ENCODE data around the gene GLRA3.
"Not testable (repeated sequence)": the region's sequence is repeated elsewhere in the genome, so short reads cannot be mapped to it uniquely, and the experiment has no call there.

The GLRA3 gene

DNA sequence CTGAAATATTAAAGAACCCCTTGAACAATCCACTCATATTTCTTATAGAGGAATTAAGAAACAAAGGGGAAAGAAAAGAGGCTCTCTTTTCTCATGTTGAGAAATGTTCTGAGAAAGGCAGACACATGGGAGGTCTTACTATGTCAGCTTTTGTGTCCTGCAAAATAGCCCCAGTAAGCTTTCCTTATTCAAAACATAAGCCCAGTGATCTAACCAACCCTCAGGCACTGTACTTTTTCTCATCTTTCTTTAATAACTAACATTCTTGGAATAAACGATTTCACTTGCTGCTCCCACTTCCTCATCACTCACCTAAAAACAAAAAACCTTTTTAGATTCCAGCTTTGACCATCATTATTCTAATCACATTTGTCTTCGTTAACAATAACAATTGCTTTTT, 115.9 kb downstream of the GLRA3 start:
- no peak for DNase-seq

DNA sequence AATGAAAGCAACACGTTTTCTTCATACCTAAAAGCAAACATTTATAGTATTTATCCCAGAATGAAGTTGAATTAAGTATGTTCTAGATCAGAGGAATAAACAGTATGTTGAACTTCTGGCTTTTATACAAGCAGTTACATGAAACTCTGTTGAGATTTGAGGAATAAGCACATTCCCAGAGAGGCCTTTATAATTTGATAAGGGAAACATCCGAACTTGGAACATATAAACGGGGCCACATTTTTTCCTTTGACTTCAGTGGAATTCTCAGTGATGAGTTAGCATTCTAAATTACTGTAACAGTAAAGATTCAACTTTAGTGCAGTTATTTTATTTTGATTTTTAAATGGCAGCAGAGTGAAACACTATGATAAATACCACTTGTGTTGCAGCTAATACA, 119.5 kb downstream of the GLRA3 start:
- no peak for DNase-seq

DNA sequence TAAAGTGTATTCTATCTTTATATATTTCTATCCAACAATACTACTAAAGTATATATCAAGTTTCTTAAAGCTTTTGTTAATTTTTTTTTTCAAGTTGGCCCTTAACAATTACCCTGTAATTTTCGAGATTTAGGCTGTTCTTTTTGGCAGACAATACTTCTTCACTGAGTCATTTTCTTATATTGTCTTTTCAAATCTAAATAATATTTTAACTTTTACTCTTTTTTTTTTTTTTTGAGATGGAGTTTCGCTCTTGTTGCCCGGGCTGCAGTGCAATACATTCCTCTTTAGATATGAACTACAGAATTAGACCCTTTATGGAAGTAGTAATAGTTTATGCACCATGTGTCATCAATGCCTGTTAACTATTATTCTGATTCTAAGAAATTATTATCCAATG, 120.7 kb downstream of the GLRA3 start:
- no peak for DNase-seq

- DNase-seq: no peak
These were observed 121.1 kb downstream of the GLRA3 start for GRCh38 chr4:174707902-174708301.

- no peak for DNase-seq
These were observed 121.9 kb downstream of the GLRA3 start for GRCh38 chr4:174707051-174707676.

DNA sequence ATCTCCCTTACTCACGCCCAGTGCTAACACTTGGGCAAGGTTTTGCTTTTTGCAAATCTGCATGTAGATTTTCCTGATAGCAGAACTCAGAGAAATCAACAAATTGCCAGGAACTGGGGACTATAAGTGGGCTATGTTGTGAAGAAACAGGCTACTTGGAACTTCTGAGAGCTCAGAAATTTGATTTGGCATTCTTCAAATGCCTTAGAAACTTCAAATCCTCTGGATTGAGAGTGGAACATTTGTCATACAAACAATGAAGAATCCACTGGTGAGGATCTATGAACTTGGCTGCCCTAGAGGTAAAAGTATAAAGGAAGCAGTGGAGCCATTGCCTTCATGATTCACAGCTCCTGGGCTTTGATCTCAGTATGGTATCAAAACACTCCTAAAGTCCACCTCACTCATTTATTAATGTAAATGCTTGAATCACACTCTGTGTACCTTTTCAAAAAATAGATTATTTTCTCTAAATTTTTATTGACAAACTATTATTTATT, 126.0 kb downstream of the GLRA3 start:
- no peak for DNase-seq

GRCh38 chr4:174699654-174700053, 129.4 kb downstream of the GLRA3 start:
- DNase-seq: no peak

DNA sequence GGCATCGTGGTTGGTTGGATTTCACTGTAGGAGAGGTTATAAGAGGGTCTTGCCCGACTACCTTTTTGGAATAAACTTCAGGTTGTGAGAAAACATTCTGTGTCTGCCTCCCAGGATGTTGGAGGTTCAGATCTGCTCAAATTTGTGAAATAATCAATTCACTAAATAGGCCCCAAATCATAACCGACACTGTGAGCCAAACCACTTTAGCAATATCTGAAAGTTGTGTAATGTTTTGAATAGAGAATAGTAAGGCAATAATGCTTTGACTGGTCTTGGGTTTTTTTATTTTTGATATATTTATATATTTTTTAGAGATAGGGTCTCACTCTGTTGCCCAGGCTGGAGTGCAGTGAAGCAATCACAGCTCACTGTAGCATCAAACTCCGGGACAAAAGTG, 131.2 kb downstream of the GLRA3 start:
- no peak for DNase-seq

GRCh38 chr4:174697202-174697601, 131.8 kb downstream of the GLRA3 start:
- DNase-seq: no peak

- DNase-seq: no peak
These were observed 132.4 kb downstream of the GLRA3 start for GRCh38 chr4:174696657-174697056.

GRCh38 chr4:174691876-174692275, 137.2 kb downstream of the GLRA3 start:
- DNase-seq: not testable (repeated sequence)

GRCh38 chr4:174690665-174691064, 138.4 kb downstream of the GLRA3 start:
- DNase-seq: no peak

DNA sequence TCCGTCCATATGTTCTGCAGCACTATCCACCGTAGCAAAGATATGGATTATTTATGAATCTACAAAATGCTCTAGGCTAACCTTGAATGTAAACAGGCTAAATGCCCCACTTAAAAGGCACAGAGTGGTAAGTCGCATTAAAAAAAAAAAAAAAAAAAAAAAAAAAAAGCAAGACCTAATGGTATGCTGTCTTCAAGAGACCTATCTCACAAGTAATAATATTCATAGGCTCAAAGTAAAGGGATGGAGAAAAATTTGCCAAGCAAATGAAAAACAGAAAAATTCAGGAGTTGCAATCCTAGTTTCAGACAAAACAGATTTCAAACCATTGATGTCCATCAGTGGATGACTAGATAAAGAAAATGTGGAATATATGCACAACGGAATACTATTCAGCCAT, 139.4 kb downstream of the GLRA3 start:
- DNase-seq: no peak

- no peak for DNase-seq
These were observed 142.2 kb downstream of the GLRA3 start for GRCh38 chr4:174686826-174687225.

- no peak for DNase-seq
These were observed 147.2 kb downstream of the GLRA3 start for GRCh38 chr4:174681723-174682300.

DNA sequence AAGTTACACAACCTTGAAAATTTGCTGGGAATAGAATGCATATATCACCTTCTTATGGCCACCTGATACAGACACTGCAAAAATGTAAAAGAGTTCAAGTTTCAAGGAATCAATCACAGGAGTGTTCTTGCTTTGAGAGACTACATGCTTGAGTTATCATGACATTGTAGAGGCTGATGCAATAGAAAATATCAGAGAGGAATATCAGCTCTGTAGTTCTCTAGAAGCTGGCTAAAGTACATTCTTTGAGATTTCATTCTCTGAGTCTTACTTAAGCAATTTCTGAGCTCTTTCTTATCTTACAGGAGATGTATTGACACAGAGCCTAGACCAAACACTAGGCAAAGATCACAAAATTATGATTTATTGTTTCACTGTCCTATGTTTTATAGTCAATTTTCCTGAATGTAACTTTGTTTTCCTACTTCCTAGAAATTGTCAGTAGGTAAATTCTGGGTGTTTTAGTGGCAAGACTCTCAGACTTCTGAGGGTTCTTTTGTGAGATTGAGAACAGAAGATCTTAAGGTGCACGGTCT, 154.7 kb downstream of the GLRA3 start:
- no peak for DNase-seq

DNA sequence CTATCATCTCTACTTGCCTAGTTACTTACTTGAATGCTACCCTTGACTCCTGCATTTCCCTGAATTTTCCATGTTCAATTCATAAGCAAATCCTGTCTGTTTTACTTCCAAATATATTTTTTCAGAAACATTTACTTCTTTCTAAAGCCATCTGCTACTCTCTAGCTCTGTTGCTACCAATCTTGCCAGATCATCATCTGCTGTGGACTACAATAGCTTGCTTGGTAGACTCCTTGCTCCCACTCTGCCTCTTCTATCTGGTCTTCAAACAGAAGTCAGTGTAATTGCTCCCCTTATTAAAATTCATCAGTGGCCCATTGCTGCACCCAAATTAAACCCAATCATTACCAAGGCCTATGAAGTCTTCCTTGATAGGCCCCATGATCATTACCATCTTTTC, 155.2 kb downstream of the GLRA3 start:
- no peak for DNase-seq

DNA sequence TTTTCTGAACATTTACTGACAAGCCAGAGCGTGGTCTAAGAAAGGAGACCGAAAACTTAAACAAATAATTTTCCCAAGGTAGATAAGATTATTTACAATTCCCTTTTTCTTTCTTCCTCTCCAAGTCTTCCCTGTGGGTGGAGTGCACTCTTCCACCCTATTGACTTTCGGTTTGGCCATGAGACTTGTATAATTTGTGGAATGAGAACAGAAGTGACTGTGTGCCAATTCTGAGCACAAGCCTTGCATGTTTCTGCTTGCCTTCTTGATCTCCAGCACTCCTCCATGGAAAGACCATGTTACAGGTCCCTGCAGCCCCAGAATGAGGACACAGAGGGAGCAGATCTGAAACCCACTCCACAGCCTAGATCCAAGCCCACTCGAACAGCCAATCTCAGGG, 156.8 kb downstream of the GLRA3 start:
- no peak for DNase-seq

GRCh38 chr4:174669270-174669669, 159.8 kb downstream of the GLRA3 start:
- DNase-seq: no peak

DNA sequence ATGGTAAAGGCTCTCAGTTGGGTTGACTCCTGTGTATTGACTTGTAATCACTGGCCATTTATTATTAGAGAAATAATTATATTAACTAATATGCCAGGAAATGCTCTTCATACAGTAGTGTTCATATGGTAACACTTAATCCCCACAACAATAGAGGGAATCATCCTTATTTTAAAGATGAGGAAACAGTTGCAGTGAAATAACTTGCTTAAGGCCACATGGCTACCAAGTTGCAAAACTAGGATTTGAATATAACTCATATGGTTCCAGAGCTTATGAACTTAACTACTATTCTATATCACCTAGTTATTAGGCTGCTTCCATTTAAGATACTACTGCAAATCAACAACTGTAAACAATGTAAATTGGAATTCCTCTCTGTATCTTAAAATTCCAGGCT, 163.2 kb downstream of the GLRA3 start:
- DNase-seq: no peak

GRCh38 chr4:174663216-174663615, 165.8 kb downstream of the GLRA3 start:
- DNase-seq: no peak

DNA sequence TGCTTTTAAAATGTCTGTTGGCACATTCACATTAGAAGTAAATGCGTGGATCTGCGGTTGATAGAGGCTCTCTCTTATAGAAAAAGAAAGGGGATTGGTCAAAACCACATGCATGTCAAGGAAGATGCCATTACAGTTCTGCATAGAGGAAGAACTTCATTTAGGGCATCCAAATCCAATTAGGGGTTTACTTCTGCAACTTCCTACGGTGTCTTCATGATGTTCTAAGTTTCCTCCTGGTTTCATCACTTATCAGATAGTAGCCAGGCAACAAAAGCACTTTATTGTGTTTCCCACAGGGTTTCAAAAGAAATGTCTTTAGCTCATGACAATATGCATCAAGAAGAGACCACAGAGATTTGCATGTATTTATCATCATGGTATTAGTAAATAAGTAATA, 170.8 kb downstream of the GLRA3 start:
- DNase-seq: no peak

DNA sequence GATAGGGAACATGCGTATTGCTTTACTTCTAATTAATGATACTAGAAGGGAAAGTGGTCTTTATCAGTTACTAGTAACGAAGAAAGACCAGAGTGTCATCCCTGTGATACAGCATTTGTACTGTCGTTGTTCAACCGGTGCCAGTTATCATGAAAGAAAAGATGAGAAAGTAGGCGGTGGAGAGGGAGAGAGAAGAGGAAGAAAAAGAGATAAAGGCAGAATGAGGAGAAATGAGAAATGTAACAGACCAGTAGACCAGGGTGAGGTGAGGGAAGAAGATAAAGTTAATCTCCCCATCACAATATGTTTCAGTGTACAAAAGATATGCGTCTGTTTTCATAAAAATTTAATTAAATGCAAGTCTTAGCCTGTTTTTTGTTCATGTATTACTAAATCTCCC, 171.6 kb downstream of the GLRA3 start:
- no peak for DNase-seq

GRCh38 chr4:174654634-174655033, 174.4 kb downstream of the GLRA3 start:
- DNase-seq: no peak
